WERI-Rb-1 (cell line): ENCODE measurements around the gene PNMA8C.

Source experiments
- DNase-seq: peaks from one replicate; pipeline ENCODE4 v3.0.0-alpha.2; 2020
- H3K27ac ChIP-seq: fragments of 250-450 bp; sonication (Bioruptor Pico); 2 replicates; pipeline ENCODE4 v1.5.1; 2020; ENCODE audit warnings: mild to moderate bottlenecking, moderate library complexity
- H3K27me3 ChIP-seq: fragments of 250-450 bp; sonication (Bioruptor Pico); 2 replicates; pipeline ENCODE4 v1.5.1; 2021; ENCODE audit warnings: mild to moderate bottlenecking, low read depth, moderate library complexity; ENCODE audit not compliant: insufficient read depth, severe bottlenecking
- H3K36me3 ChIP-seq: fragments of 250-450 bp; sonication (Bioruptor Pico); 2 replicates; pipeline ENCODE4 v1.5.1; 2020; ENCODE audit warnings: mild to moderate bottlenecking, moderate library complexity
- H3K4me3 ChIP-seq: 2 replicates; pipeline ENCODE4 v1.5.1; 2011; ENCODE audit warnings: low read depth, mild to moderate bottlenecking, control low read depth, low read length
- H3K9me3 ChIP-seq: fragments of 250-450 bp; sonication (Bioruptor Pico); 2 replicates; pipeline ENCODE4 v1.5.1; 2021; ENCODE audit warnings: mild to moderate bottlenecking, moderate library complexity; ENCODE audit not compliant: severe bottlenecking
- TF ChIP-seq, protein P1 (sequence below): IDR thresholded peaks from 2 replicates; pipeline ENCODE4 v1.5.1; 2011; ENCODE audit warnings: low read depth, mild to moderate bottlenecking, control low read depth, inconsistent platforms, low read length

Gene PNMA8C

DNA sequence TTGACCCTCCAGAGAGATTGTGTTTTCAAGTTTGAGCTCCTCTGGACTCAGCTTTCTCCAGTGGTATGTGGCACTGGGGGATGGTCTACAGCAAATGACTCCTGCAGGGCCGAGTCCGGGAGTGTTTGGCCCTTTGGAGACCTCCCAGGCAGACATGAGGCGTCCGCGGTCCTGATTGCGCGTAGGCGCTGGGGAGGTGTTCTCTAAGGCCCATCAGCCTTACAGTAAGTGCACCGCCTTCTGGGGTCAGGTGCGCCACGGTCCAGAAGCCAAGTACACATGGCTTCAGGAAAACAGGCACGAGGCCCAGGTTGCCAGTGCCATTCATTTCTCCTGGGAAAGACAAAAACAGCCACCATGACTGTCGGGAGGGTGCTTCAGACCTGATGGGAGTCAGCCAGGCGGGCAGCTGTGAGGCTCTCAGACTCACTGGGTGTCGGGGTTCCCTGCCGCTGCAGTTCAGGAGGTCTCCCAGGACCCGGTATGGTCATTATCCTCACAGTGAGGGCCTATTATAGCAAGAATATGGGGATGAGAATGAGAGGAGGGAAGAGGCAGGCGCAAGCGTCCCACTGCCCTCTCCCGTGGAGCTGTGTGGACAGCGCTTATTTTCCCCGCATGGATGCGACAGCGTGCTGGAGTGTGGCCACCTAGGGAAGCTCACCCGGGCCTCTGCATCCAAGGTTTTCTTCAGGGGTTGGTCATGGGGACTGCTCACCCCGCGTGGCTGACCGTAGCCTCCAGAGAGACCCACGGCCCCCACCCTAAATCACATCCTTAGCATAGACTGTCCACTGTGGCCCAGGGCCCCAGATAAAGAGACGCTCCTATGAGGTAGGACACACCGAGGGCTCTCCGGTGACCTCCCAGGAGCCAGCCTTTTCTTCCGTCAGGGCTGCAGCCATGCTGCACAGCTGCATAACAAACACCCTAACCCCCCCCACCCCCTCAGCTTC lies 37.2 kb downstream of the PNMA8C start:
- no peak overlapping the region for H3K4me3 ChIP-seq
- H3K27me3 ChIP-seq, result no peaks in the 10 kb centered on the region
- H3K27ac ChIP-seq, result no peak overlapping the region
- TF ChIP-seq, protein P1, sequence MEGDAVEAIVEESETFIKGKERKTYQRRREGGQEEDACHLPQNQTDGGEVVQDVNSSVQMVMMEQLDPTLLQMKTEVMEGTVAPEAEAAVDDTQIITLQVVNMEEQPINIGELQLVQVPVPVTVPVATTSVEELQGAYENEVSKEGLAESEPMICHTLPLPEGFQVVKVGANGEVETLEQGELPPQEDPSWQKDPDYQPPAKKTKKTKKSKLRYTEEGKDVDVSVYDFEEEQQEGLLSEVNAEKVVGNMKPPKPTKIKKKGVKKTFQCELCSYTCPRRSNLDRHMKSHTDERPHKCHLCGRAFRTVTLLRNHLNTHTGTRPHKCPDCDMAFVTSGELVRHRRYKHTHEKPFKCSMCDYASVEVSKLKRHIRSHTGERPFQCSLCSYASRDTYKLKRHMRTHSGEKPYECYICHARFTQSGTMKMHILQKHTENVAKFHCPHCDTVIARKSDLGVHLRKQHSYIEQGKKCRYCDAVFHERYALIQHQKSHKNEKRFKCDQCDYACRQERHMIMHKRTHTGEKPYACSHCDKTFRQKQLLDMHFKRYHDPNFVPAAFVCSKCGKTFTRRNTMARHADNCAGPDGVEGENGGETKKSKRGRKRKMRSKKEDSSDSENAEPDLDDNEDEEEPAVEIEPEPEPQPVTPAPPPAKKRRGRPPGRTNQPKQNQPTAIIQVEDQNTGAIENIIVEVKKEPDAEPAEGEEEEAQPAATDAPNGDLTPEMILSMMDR, result no peak
- no peak for DNase-seq
- no peaks in the 10 kb centered on the region for H3K9me3 ChIP-seq
- H3K36me3 ChIP-seq, result peaks cover 64% of the 10 kb centered on the region

DNA sequence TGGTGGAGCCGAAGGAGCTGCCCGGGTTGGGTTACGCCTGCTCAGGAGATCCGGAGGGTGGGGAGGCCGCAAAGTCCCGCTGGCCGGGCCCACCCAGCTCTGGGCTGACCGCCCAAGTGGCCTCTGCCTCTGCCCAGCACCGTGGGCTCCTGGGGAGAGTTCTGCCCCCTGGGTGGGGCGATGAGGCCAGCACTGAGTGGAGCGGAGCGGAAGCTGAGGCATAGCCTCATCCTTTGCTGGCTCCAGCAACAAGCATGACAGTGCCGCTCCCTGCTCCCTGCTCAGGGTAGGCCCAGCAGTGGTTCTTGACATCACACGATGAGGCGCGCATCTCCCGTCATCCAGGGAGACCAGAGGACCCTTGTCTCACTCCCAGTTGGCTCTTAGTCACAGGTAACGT lies 37.9 kb downstream of the PNMA8C start:
- no peak overlapping the region for H3K27ac ChIP-seq
- H3K4me3 ChIP-seq, result no peak overlapping the region
- DNase-seq, result no peak
- no peaks in the 10 kb centered on the region for H3K27me3 ChIP-seq
- TF ChIP-seq, protein P1, result no peak
- peaks cover 71% of the 10 kb centered on the region for H3K36me3 ChIP-seq
- no peaks in the 10 kb centered on the region for H3K9me3 ChIP-seq

DNA sequence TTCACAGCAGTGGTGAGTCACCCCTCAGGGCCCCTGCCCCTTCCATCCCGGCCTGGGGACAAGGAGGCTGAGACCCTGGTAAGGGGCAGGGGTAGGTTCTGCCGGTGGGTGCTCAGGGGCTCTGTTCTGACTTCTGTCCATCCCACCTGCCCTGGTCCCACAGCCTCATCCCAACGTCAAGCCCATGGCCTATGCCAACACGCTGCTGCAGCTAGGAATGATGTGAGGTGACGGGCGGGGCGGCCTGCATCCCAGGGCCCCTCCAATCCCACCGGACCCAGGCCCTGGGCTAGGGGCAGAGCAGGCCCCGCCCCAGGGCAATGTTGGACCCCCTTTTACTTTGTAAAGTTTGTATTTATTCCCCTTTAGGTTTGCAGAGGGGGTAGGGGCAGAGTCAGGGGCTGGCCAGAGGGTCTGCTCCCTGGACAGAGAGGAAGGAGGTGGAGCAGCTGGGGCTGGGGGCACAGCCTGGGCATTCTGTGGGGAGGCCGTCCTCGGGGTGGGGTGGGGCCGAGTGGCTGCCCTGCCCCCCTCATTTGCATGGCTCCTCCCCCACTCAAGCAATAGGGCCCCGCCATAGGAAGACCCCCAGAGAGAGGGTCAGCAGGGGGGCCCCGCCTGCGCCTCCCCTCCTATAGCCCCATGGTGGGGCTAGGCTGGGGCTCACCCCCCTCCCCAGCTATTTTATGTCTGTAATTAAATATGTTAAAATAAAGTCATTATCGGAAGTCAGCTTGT lies 38.4 kb downstream of the PNMA8C start:
- no peak overlapping the region for H3K27ac ChIP-seq
- no peak for DNase-seq
- TF ChIP-seq, protein P1, result no peak
- no peaks in the 10 kb centered on the region for H3K27me3 ChIP-seq
- no peak overlapping the region for H3K4me3 ChIP-seq
- H3K9me3 ChIP-seq, result no peaks in the 10 kb centered on the region
- H3K36me3 ChIP-seq, result peaks cover 74% of the 10 kb centered on the region

DNA sequence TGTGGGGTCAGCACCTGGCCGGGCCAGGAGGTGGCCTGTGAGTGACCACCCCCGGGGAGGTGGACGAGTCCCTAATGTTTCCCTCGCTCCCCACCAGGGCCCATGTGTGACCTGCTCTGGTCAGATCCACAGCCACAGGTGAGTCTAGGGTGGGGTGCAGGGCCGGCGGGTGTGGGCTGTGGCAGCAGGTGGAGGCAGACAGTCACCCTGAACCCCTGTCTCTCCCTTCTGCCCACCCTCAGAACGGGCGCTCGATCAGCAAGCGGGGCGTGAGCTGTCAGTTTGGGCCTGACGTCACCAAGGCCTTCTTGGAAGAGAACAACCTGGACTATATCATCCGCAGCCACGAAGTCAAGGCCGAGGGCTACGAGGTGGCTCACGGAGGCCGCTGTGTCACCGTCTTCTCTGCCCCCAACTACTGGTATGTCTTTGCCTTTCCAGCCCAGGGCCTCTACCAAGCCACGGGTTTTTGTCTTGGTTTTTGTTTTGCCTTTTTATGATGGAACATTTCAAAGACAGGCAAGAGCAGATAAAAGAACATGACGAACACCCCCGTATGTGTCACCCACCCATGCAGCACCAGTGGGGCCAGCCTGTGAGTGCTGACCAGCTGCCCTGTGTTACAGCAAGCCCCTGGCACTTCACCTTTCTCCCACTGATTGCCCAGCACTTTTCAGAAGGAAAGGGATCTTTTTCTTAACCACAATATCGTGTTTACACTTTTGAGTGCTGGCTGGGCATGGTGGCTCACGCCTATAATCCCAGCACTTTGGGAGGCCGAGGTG lies 40.2 kb downstream of the PNMA8C start:
- H3K27ac ChIP-seq, result no peak overlapping the region
- H3K36me3 ChIP-seq, result peaks cover 90% of the 10 kb centered on the region
- TF ChIP-seq, protein P1, result no peak

DNA sequence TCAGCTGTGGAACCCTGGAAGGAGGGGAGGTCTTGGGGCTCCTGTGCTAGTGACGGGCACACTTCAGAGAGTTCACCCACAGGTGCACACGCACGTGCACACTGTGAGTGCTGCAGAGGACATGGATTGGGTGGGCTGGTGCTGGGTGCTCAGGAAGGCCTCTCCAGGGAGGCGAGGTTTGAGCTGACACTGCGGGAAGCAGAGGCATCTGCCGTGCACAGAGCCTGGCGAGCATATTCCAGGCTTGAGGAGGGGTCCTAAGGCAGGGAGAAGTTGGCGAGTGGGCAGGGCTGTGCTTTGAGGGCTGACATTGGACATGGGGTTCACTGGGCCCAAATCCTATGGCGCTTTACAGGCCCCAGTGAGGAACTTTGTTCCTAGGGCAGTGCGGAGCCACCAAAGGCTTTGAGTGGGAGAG lies 41.0 kb downstream of the PNMA8C start:
- Histone ChIP-seq H3K27ac (no peak overlapping the region), H3K27me3 (no peaks in the 10 kb centered on the region), H3K9me3 (no peaks in the 10 kb centered on the region), H3K4me3 (no peak overlapping the region), H3K36me3 (peaks cover 94% of the 10 kb centered on the region)
- TF ChIP-seq, protein P1, result no peak
- no peak for DNase-seq

More for the DNA sequence above, 40.2 kb downstream of the PNMA8C start:
- Histone ChIP-seq H3K27me3 (no peaks in the 10 kb centered on the region), H3K4me3 (no peak overlapping the region), H3K9me3 (no peaks in the 10 kb centered on the region)
- no peak for DNase-seq
